DLD1 (cell line): ENCODE measurements around the gene PKD2L1.
"Not testable (repeated sequence)": the region's sequence is repeated elsewhere in the genome, so short reads cannot be mapped to it uniquely, and the experiment has no call there.

ENCODE experiments used
- in situ Hi-C: cut with HindIII; loops from 2 replicates; pipeline ENCODE4 v1.10.0; 2017; ENCODE audit warnings: low sequenced_read_pairs

The PKD2L1 gene

GRCh38 chr10:100338434-100339036 lies 8.5 kb upstream of the PKD2L1 start:
- in situ Hi-C loops, result loop anchor here (5.0 to 25.0 kb wide), 3 partner anchors 94 to 549 kb away; partner anchors contain the start of gene SEC31B

GRCh38 chr10:100334762-100335161 lies 4.7 kb upstream of the PKD2L1 start:
- in situ Hi-C loops, result loop anchor here (5.0 to 25.0 kb wide), 3 partner anchors 98 to 553 kb away; partner anchors contain the start of gene SEC31B

DNA sequence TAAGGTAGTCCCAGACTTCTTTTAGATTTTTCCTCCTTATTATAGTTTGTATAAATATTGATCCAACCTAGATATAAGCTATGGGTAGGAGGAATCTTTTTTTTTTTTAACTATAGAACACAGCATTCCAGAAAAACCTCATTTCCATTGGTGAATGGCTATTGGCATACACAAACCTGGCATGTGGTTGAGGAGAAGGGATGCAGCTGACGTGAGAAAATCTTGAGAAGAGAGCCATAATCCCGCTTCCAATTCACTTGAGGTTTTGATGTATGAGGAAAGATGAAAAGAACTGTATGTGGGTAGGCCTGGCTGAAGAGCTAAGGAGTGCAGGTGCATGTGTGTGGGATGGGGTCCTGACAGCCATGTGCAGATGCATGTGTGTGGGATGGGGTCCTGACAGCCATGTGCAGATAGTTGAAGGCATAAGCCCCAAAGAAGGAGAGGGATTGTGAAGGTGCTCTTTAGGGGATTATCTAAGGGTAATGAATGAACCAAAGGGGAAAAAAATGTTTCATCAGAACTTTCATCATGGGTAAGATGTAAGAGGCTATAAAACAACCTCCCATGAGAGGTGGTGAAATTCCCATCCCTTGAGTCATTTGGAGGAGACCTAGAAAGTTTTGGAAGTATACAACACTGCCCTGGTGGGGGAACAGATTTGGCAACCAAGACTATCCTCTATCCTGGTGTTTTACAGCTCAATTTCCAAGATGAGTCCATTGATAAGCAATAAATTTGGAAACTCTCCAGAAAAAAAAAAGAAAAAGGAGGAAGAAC lies 3.8 kb upstream of the PKD2L1 start:
- in situ Hi-C loops, result loop anchor here (25.0 kb wide), 2 partner anchors 178 to 553 kb away; partner anchors contain the start of gene SEC31B

GRCh38 chr10:100333106-100333505 lies 3.1 kb upstream of the PKD2L1 start:
- in situ Hi-C loops, result loop anchor here (25.0 kb wide), 2 partner anchors 179 to 554 kb away; partner anchors contain the start of gene SEC31B

DNA sequence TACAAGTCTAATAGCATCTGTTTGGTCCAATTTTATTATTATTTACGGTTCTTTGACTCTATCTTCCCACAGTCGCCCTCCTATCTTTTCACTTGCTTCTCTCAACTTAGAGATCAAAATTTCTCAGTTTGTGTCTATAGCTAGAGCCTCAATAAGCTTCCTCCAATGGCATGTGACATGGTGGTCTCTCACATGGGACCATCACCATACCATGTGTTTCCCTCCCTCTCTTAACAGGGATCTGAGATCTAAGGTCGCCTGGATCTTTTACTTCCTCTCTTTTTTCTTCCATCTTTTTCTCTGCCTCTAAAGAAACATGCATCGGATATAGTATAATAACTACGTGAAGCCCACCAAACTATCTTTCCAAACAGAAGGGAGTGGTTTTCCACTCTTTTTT lies 1.8 kb downstream of the PKD2L1 start:
- in situ Hi-C loops, result loop anchor here (25.0 kb wide), 2 partner anchors 184 to 559 kb away; partner anchors contain the start of gene SEC31B

- in situ Hi-C loops, result loop anchor here (25.0 kb wide), 2 partner anchors 185 to 560 kb away; partner anchors contain the start of gene SEC31B
These were observed 2.4 kb downstream of the PKD2L1 start for GRCh38 chr10:100327718-100328009.

DNA sequence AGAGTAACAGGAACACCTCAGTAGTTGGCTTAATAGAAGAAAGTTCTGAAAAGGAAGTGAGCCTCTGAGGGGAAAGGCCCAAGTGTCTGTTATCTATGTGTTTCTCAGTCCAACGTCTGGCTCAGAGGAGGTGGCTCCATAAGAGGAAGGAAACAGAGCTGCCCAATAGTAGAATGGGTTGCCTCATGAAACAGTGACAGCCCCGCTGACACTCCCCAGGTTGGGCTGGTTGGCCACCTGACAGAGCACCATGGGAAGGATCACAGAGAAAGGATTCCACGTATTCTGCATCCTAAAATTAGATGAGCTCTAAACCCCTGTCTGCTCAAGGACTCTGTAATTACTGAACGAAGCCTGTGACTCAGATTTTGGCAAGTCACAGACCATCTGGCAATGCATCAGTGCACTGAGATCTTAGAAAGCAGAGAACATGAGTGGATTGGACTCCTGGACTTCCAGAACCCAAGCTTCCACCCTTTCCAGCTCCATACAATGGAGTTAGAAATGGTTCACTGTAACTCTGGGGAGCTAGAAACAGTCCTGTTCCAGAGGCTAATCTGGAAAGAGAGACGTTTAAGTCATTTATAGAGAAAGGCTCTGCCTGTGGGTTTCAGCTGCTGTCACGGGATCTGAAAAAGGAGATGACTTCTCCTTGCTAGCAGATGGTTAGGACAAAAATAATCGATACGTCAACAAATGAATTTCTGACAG lies 2.9 kb downstream of the PKD2L1 start:
- in situ Hi-C loops, result loop anchor here (25.0 kb wide), 2 partner anchors 185 to 560 kb away; partner anchors contain the start of gene SEC31B

DNA sequence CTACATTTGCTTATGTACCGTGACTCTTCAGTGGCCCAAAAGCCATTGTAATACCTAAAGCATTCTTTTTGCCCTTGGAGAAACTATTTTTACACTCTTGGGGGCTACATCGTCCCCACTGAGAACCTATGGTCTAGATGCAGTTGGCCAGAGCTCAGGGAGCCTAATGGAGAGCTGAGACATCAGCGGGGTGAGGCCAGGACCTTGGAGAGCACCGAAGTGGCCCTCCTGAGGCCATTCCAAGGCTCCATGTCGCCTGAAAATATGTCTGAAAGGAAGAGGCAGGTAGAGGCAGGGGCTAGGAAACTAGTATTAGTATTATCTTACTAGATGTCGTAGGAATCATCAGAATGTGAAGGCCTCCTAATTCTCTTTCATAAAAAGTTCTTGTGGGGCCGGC lies 4.9 kb downstream of the PKD2L1 start:
- in situ Hi-C loops, result loop anchor here (25.0 kb wide), 2 partner anchors 187 to 562 kb away; partner anchors contain the start of gene SEC31B

- in situ Hi-C loops, result no loop called here
These were observed 10.2 kb downstream of the PKD2L1 start for GRCh38 chr10:100319707-100320402.

DNA sequence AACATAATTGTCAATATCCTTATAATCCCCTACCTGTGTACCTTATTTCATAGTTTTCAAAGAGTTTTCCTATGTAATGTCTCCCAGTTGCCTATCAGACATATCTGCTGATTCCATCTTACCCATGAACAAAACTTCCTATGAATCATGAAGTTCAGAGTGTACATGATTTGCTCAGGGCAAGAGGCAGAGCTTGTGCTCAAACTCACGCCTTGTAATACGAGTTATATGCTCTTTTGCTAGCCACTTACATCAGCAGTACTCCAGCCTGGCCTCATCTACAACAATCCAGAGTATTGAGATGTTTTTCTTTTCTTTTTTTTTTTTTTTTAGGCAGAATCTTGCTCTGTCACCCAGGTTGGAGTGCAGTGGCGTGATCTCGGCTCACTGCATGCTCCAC lies 11.8 kb downstream of the PKD2L1 start:
- in situ Hi-C loops, result no loop called here

GRCh38 chr10:100315615-100316014 lies 14.4 kb downstream of the PKD2L1 start:
- in situ Hi-C loops, result no loop called here

- in situ Hi-C loops, result no loop called here
These were observed 18.7 kb downstream of the PKD2L1 start for GRCh38 chr10:100311298-100311697.

- in situ Hi-C loops, result no loop called here
These were observed 22.3 kb downstream of the PKD2L1 start for GRCh38 chr10:100307684-100308083.

DNA sequence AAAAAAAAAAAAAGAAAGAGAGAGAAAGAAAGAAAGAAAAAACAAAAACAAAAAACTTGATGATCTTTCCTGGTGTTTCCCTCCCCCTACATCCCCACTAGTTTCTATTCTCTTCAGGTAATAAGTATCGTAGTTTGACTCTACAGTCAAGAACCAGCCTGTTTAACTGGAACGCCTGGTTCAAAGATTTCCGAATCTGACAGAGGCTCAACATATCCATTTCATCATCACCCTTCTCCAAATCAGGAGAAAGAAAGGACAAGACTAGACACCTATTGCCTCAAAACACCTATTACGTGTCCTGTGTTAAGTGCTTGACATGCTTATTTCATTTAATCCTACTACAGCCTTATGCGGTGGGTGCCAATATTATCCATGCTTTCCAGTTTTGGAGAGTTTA lies 23.2 kb downstream of the PKD2L1 start:
- in situ Hi-C loops, result no loop called here

DNA sequence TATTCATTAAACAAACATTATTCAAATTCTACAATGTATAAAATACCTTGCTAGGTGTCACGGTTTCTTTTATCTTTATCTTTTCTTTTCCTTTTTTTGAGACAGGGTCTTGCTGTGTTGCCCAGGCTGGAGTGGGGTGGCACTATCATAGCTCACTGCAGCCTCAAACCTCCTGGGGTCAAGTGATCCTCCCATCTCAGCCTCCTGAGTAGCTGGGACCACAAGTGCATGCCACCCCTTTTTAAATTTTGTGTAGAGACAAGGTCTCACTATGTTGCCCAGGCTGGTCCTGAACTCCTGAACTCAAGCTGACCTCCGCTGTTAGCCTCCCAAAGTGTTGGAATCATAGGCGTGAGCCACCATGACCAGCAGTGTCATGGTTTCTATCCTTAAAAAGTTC lies 25.6 kb downstream of the PKD2L1 start:
- in situ Hi-C loops, result no loop called here

GRCh38 chr10:100303724-100304319 lies 26.2 kb downstream of the PKD2L1 start:
- in situ Hi-C loops, result no loop called here

DNA sequence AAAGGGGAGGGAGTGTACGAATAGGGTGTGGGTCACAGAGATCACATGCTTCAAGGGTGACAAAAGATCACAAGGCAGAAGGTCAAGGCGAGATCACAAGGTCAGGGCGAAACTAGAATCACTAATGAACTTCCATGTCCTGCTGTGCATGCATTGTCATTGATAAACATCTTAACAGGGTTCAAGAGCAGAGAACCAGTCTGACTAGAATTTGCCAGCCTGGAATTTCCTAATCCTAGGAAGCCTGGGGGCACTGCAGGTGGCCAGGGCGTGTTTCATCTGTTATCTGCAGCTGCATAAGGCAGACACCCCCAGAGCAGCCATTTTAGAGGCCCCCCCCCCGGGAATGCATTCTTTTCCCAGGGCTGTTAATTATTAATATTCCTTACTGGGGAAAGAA lies 28.9 kb downstream of the PKD2L1 start:
- in situ Hi-C loops, result not testable (repeated sequence)

DNA sequence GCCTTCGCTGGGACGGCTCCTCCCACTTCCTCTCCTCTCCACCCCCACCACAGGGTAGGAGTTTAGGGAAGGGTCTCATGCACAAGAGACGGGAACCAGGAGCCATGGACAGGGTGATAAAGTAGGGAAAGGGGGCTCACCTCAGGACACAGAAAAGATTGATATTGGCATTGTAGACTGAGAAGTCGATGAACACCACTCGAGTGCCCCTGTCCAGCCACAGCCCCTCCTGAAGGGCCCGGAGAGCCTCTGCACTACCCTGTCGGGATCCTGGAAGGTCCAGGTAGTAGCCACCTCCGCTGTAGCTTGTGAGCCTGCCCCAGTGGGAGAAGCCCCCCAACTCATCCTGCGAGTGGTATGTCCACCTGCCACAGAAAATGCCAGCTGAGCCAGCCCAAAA lies 32.8 kb downstream of the PKD2L1 start:
- in situ Hi-C loops, result no loop called here

DNA sequence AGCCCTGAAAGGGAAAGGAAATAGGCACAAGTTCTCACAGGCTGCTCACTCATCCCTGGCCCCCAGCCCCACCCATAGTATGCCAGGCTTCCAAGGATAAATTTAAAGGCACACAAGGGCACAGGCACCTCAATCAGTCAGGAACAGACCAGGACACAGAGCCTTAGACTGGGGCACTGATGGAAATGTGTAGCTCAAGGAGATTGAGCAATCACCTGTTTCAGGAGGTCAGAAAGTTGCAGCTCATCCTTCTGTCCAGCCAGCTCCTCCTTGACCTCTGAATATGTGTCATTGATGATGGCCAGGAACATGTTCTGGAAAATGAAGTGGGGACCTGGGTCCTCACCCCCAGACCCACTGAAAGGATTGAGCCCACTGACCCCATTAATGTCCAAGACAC lies 37.0 kb downstream of the PKD2L1 start:
- in situ Hi-C loops, result no loop called here

DNA sequence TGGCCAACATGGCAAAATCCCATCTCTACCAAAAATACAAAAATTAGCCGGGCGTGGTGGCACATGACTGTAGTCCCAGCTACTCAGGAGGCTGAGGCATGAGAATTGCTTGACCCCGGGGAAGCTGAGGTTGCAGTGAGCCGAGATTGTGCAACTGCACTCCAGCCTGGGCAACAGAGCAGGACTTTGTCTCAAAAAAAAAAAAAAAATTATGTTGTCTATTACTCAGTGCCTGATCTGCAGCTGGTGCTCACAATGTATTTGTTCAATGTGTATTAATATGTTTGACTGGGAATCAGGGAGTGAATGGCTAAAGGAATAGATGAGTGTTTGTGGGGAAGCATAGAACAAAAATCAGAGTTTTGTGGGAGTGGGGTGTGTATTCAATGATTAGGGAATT lies 37.7 kb downstream of the PKD2L1 start:
- in situ Hi-C loops, result not testable (repeated sequence)
